Lower leg skin (tissue), 4 donors: Measurements from ENCODE around the gene PSD4. TPM values are rescaled to one million over a fixed set of nuclear protein-coding genes. Genes with fewer than 3 reads are reported as not detected.

Experiments
- DNase-seq, 2 donors: peaks; one replicate each; pipeline ENCODE4 v3.0.0-alpha.2; 2019; ENCODE audit warnings: low spot score in 2 of 2
- H3K4me3 ChIP-seq: fragments of 200-600 bp; sonication (generic); 2 replicates; pipeline ENCODE4 v1.5.1; 2017; ENCODE audit warnings: mild to moderate bottlenecking, low read depth; ENCODE audit not compliant: poor library complexity, severe bottlenecking
- POLR2A ChIP-seq, 2 donors: fragments of 450-650 bp; IDR thresholded peaks; one replicate each; pipeline ENCODE4 v1.6.1; 2016 to 2017; ENCODE audit warnings: antibody characterized with exemption in 2 of 2, mild to moderate bottlenecking in 1 of 2, moderate library complexity in 1 of 2
- whole genome bisulfite sequencing, 2 donors: methylation state at CpG; one replicate each; pipeline ENCODE4 v1.1.5; 2018; 5-methylcytosine and 5-hydroxymethylcytosine counted together
- intact Hi-C: fragments of 100-400 bp; cut with DNase I; formaldehyde crosslinking; loops from one replicate; pipeline ENCODE4 v1.15.0; 2023; ENCODE audit warnings: low total_unique reads
- total RNA-seq, 4 donors: library from RNA; depleted of rRNA; stranded (reverse); fragments of >200 nt; gene quantifications; one replicate each; pipeline ENCODE4 v1.1.0, GENCODE V29; 2016
- TF ChIP-seq, protein P1 (sequence below), 3 donors: fragments of 450-650 bp; IDR thresholded peaks; one replicate each; pipeline ENCODE4 v1.5.1; 2016; ENCODE audit warnings: antibody characterized with exemption in 3 of 3, mild to moderate bottlenecking in 3 of 3, moderate library complexity in 2 of 3

Gene PSD4
- total RNA-seq, 4 donors from 2014 or later, result 58.1 to 99.2 (median 87.6) TPM

DNA sequence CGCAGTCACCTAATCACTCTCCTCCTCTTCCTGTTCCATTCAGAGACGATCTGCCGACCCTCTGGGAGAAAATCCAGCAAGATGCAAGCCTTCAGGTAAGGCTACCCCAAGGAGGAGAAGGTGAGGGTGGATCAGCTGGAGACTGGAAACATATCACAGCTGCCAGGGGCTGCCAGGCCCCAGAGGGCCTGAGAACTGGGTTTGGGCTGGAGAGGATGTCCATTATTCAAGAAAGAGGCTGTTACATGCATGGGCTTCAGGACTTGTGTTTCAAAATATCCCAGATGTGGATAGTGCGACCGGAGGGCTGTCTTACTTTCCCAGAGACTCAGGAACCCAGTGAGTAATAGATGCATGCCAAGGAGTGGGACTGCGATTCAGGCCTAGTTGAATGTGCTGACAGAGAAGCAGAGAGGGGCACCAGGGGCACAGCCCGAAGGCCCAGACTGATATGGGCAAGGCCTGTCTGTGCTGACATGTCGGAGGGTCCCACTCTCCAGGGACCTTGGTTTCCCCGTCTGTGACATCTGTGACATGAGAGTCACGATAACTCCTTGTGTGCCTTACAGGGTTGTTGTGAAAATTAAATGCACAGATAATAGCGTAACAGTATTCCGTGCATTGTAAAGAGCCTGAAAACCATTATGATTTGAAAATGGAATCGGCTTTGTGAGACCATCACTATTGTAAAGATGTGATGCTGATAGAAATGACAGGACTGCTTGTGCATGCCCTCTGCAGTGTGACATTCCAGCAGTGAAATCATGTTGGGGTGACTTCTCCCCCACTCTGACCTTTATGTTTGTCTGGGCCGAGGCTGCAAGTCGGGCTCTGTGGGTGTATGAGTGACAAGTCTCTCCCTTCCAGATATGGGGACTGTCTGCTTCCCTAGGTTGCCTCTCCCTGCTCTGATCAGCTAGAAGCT is 45.9 kb upstream of the PSD4 start:
- no peak for DNase-seq
- intact Hi-C loops, result no loop called here
- 83 to 84% methylated on average over 15 of the region's 15 CpGs for WGBS, 2 donors
- H3K4me3 ChIP-seq, result no peak overlapping the region
- TF ChIP-seq, protein P1, sequence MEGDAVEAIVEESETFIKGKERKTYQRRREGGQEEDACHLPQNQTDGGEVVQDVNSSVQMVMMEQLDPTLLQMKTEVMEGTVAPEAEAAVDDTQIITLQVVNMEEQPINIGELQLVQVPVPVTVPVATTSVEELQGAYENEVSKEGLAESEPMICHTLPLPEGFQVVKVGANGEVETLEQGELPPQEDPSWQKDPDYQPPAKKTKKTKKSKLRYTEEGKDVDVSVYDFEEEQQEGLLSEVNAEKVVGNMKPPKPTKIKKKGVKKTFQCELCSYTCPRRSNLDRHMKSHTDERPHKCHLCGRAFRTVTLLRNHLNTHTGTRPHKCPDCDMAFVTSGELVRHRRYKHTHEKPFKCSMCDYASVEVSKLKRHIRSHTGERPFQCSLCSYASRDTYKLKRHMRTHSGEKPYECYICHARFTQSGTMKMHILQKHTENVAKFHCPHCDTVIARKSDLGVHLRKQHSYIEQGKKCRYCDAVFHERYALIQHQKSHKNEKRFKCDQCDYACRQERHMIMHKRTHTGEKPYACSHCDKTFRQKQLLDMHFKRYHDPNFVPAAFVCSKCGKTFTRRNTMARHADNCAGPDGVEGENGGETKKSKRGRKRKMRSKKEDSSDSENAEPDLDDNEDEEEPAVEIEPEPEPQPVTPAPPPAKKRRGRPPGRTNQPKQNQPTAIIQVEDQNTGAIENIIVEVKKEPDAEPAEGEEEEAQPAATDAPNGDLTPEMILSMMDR (IDR thresholded peaks at IDR 0.05), result no peak
- TF ChIP-seq POLR2A (IDR thresholded peaks at IDR 0.05), result no peak

DNA sequence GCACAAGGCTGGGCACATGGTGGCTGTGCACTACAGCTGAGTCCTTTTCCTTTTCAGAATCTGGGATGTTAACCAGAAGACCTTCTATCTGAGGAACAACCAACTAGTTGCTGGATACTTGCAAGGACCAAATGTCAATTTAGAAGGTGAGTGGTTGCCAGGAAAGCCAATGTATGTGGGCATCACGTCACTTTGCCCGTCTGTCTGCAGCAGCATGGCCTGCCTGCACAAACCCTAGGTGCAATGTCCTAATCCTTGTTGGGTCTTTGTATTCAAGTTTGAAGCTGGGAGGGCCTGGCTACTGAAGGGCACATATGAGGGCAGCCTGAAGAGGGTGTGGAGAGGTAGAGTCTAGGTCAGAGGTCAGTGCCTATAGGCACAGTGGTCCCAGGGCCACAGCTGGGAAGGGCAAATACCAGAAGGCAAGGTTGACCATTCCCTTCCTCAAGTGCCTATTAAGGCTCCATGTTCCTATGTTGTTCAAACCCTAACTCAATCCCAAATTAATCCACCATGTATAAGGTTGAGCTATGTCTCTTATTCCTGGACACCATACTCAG is 44.2 kb upstream of the PSD4 start:
- no peak overlapping the region for H3K4me3 ChIP-seq

DNA sequence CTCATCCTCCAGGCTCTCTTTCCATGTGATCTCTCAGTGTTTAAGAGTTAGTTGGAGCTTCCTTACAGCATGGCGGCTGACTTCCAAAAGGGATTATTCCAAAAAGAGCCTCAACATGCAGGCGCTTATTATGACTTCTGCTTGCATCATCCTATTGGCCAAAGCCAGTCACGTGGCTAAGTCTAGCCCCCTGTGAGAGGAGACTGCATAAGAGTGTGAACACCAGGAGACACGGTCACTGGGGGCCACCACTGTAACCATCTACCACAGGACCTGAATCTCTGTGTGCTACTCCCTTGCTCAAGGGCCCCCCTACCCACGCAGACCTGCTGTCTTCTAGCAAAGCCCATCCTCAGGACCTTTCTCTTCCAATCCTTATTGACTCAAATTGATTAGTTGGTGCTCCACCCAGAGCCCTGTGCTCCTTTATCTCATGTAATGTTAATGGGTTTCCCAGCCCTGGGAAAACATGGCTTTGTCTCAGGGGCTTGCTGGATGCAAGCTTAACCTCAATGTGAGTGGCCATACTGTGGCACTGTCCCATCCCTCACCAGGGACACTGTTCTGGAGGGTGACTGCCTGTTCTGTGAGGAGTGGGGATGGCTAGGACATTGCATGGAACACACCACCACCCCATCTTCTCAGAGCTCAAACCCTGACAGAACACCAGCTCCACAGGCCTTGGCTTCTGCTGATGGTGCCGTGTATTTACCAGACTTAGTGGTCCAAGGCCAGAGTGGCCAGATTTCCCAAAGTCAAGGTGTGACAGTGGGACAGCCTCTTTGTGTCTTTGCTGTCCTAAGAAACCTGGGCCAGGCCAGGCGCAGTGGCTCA is 42.2 kb upstream of the PSD4 start:
- DNase-seq, result no peak
- no peak overlapping the region for H3K4me3 ChIP-seq
- intact Hi-C loops, result no loop called here
- TF ChIP-seq, protein P1 (IDR thresholded peaks at IDR 0.05), result no peak
- TF ChIP-seq POLR2A (IDR thresholded peaks at IDR 0.05), result no peak
- WGBS, 2 donors, result 87% methylated on average over 6 to 7 of the region's 7 CpGs

More for the DNA sequence above, 44.2 kb upstream of the PSD4 start:
- WGBS, 2 donors, result 93 to 100% methylated on average over 2 of the region's 2 CpGs
- no peak for DNase-seq
- no peak for TF ChIP-seq POLR2A (IDR thresholded peaks at IDR 0.05)
- intact Hi-C loops, result no loop called here

DNA sequence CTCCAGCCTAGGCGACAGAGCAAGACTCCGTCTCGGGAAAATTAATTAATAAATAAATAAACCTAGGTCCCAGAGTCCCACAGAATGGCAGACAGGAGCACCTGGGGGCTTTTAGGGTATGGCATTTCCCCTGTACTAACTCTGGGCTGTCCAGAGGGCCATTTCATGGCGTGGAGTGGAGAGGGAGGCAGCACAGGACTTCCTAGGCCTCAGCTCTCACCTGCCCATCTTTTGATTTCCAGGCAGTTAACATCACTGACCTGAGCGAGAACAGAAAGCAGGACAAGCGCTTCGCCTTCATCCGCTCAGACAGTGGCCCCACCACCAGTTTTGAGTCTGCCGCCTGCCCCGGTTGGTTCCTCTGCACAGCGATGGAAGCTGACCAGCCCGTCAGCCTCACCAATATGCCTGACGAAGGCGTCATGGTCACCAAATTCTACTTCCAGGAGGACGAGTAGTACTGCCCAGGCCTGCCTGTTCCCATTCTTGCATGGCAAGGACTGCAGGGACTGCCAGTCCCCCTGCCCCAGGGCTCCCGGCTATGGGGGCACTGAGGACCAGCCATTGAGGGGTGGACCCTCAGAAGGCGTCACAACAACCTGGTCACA is 41.3 kb upstream of the PSD4 start:
- DNase-seq, result no peak

DNA sequence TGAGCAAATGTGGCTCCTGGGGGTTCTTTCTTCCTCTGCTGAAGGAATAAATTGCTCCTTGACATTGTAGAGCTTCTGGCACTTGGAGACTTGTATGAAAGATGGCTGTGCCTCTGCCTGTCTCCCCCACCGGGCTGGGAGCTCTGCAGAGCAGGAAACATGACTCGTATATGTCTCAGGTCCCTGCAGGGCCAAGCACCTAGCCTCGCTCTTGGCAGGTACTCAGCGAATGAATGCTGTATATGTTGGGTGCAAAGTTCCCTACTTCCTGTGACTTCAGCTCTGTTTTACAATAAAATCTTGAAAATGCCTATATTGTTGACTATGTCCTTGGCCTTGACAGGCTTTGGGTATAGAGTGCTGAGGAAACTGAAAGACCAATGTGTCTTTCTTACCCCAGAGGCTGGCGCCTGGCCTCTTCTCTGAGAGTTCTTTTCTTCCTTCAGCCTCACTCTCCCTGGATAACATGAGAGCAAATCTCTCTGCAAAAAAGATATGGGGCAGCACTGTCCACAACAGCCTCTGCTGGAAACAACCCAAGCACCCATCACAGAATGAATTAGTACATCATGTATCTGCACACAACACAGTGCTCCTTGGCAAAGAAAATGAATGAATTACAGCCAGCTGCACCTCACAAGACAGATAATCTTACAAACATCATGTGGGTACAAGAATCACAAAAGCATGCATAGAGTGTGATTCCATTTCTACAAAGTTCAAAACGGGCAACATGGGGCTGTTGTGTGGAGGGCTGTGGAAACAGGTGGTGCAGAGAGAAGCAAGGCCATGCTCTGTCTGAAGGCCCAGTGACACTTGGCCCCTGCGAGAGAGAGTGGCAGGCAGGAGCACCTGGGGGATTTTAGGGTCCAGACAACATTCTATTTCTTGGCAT is 39.8 kb upstream of the PSD4 start:
- no peak overlapping the region for H3K4me3 ChIP-seq
- no peak for TF ChIP-seq POLR2A (IDR thresholded peaks at IDR 0.05)
- TF ChIP-seq, protein P1 (IDR thresholded peaks at IDR 0.05), result no peak
- 58 to 67% methylated on average over 7 of the region's 7 CpGs for WGBS, 2 donors
- intact Hi-C loops, result no loop called here
- DNase-seq, result no peak

More for the DNA sequence above, 41.3 kb upstream of the PSD4 start:
- no peak overlapping the region for H3K4me3 ChIP-seq
- intact Hi-C loops, result no loop called here
- TF ChIP-seq, protein P1 (IDR thresholded peaks at IDR 0.05), result no peak
- no peak for TF ChIP-seq POLR2A (IDR thresholded peaks at IDR 0.05)
- WGBS, 2 donors, result 90 to 91% methylated on average over 17 of the region's 17 CpGs
